Measurements from ENCODE around the gene SERPINB7. TPM values are rescaled to one million over a fixed set of nuclear protein-coding genes. Genes with fewer than 3 reads are reported as not detected.

Gene SERPINB7
- total and polyA plus RNA-seq, 10 donors: not detected

- H3K4me1 ChIP-seq: no peaks in the 10 kb centered on the region
- no peaks in the 10 kb centered on the region for H3K36me3 ChIP-seq
- no peak for DNase-seq
- no peak overlapping the region for H3K27ac ChIP-seq
- intact Hi-C loops (cut with DNase I; ENCODE audit: low total_unique reads): no loop called here
- TF ChIP-seq CTCF (IDR thresholded peaks at IDR 0.05 in 8 of 11, conservative IDR thresholded peaks at IDR 0.05 in 3 of 11) (no peak), POLR2AphosphoS5 (IDR thresholded peaks at IDR 0.05) (no peak), POLR2A (IDR thresholded peaks at IDR 0.05) (no peak)
- peaks cover 0 to 24% (median 13%) of the 10 kb centered on the region in 8 donors for H3K9me3 ChIP-seq
- 23 to 67% (median 53%) methylated on average over 1 of the region's 1 CpG; no CpG with 5 or more reads in 2 of the 5 donors for WGBS, 5 donors
- no peak overlapping the region for H3K4me3 ChIP-seq
- peaks cover 0 to 34% (median 0%) of the 10 kb centered on the region in 7 donors for H3K27me3 ChIP-seq (replicated peaks in 1 of 7)
Observed at GRCh38 chr18:63818212-63818611, 43.0 kb downstream of the SERPINB7 start.

- no peak for TF ChIP-seq CTCF (IDR thresholded peaks at IDR 0.05 in 8 of 11, conservative IDR thresholded peaks at IDR 0.05 in 3 of 11)
- no peak for TF ChIP-seq POLR2A (IDR thresholded peaks at IDR 0.05)
- TF ChIP-seq POLR2AphosphoS5 (IDR thresholded peaks at IDR 0.05): no peak
- H3K4me3 ChIP-seq: no peak overlapping the region
- H3K36me3 ChIP-seq: no peaks in the 10 kb centered on the region
- WGBS, 5 donors: 69 to 91% (median 76%) methylated on average over 2 of the region's 2 CpGs
- H3K27me3 ChIP-seq (replicated peaks in 1 of 7): peaks cover 0 to 34% (median 0%) of the 10 kb centered on the region in 7 donors
- no peaks in the 10 kb centered on the region for H3K4me1 ChIP-seq
- no peak overlapping the region for H3K27ac ChIP-seq
- intact Hi-C loops (cut with DNase I; ENCODE audit: low total_unique reads): no loop called here
- DNase-seq: no peak
- H3K9me3 ChIP-seq: peaks cover 0 to 24% (median 13%) of the 10 kb centered on the region in 8 donors
Observed at GRCh38 chr18:63819786-63820185, 44.6 kb downstream of the SERPINB7 start.

GRCh38 chr18:63820694-63821093 is 45.5 kb downstream of the SERPINB7 start:
- Histone ChIP-seq H3K27ac (no peak overlapping the region), H3K4me3 (no peak overlapping the region), H3K9me3 (peaks cover 0 to 19% (median 13%) of the 10 kb centered on the region in 8 donors), H3K4me1 (no peaks in the 10 kb centered on the region), H3K36me3 (no peaks in the 10 kb centered on the region), H3K27me3 (replicated peaks in 1 of 7) (peaks cover 0 to 34% (median 0%) of the 10 kb centered on the region in 7 donors)
- no peak for DNase-seq
- intact Hi-C loops (cut with DNase I; ENCODE audit: low total_unique reads): no loop called here
- no peak for TF ChIP-seq CTCF (IDR thresholded peaks at IDR 0.05 in 8 of 11, conservative IDR thresholded peaks at IDR 0.05 in 3 of 11)
- TF ChIP-seq POLR2A (IDR thresholded peaks at IDR 0.05): no peak
- TF ChIP-seq POLR2AphosphoS5 (IDR thresholded peaks at IDR 0.05): no peak
- 83 to 92% (median 86%) methylated on average over 3 of the region's 3 CpGs for WGBS, 5 donors

- peaks cover 0 to 26% (median 0%) of the 10 kb centered on the region in 7 donors for H3K27me3 ChIP-seq (replicated peaks in 1 of 7)
- no peak for TF ChIP-seq POLR2AphosphoS5 (IDR thresholded peaks at IDR 0.05)
- peak in 6 of 11 experiments; percentile 12 to 53 (median 26) for TF ChIP-seq CTCF (IDR thresholded peaks at IDR 0.05 in 8 of 11, conservative IDR thresholded peaks at IDR 0.05 in 3 of 11)
- no peaks in the 10 kb centered on the region for H3K4me1 ChIP-seq
- no peak overlapping the region for H3K27ac ChIP-seq
- intact Hi-C loops (cut with DNase I; ENCODE audit: low total_unique reads): no loop called here
- 67 to 76% (median 73%) methylated on average over 10 of the region's 10 CpGs for WGBS, 5 donors
- H3K36me3 ChIP-seq: no peaks in the 10 kb centered on the region
- H3K4me3 ChIP-seq: no peak overlapping the region
- DNase-seq: no peak
- no peaks in the 10 kb centered on the region for H3K9me3 ChIP-seq
Observed at GRCh38 chr18:63823516-63824219, 48.5 kb downstream of the SERPINB7 start.

All from spleen (tissue), 11 donors.